HEK293 (cell line): ENCODE results near the gene C2.

Source experiments
- CTCF ChIA-PET: fragments of 350-600 bp; formaldehyde crosslinking; extraction: SDS; loops from one replicate; lab custom pipeline; 2021; ENCODE audit warnings: antibody characterized with exemption; lab: Yijun Ruan, JAX
- POLR2A ChIA-PET: fragments of 300-600 bp; formaldehyde crosslinking; extraction: SDS; loops from one replicate; lab custom pipeline; 2020; ENCODE audit warnings: antibody characterized with exemption, inconsistent platforms; lab: Yijun Ruan, JAX
- H3K27ac ChIP-seq: fragments of 200-500 bp; sonication (Bioruptor generic); 2 replicates; pipeline ENCODE4 v1.5.1; 2014; ENCODE audit warnings: low read depth, low read length, control low read depth, inconsistent platforms; ENCODE audit errors: extremely low read depth
- H3K36me3 ChIP-seq, 2 experiments: fragments of 200-500 bp in 1 of 2; sonication (Bioruptor generic) in 1 of 2; 1 replicate in 1 of 2; 2 replicates in 1 of 2; pipeline ENCODE4 v1.5.1; 2014 to 2017; ENCODE audit warnings: inconsistent platforms in 2 of 2, low read length in 2 of 2; ENCODE audit not compliant: control insufficient read depth in 2 of 2, insufficient read depth in 1 of 2
- H3K4me1 ChIP-seq: fragments of 200-500 bp; sonication (Bioruptor generic); 2 replicates; pipeline ENCODE4 v1.5.1; 2014; ENCODE audit warnings: mild to moderate bottlenecking, low read length, inconsistent platforms; ENCODE audit not compliant: control insufficient read depth, insufficient read depth
- H3K4me3 ChIP-seq: 2 replicates; pipeline ENCODE4 v1.5.1; 2011; ENCODE audit warnings: low read depth, mild to moderate bottlenecking, control low read depth, low read length, moderate library complexity
- H3K9me3 ChIP-seq: fragments of 200-500 bp; sonication (Bioruptor generic); 2 replicates; pipeline ENCODE4 v1.5.1; 2014; ENCODE audit warnings: low read depth, low read length, inconsistent platforms; ENCODE audit not compliant: control insufficient read depth, insufficient read depth
- BCL6B ChIP-seq: fragments of 450-650 bp; formaldehyde crosslinking; IDR thresholded peaks from 2 replicates; pipeline ENCODE4 v1.5.1; 2017; ENCODE audit warnings: missing biosample characterization, missing genetic modification characterization
- GLI4 ChIP-seq: fragments of 450-650 bp; formaldehyde crosslinking; IDR thresholded peaks from 2 replicates; pipeline ENCODE4 v1.5.1; 2016; ENCODE audit warnings: missing biosample characterization, missing genetic modification characterization
- REST ChIP-seq: fragments of 450-650 bp; formaldehyde crosslinking; IDR thresholded peaks from 2 replicates; pipeline ENCODE4 v1.5.1; 2016; ENCODE audit warnings: missing biosample characterization, missing genetic modification characterization
- ZBTB48 ChIP-seq: fragments of 450-650 bp; formaldehyde crosslinking; IDR thresholded peaks from 2 replicates; pipeline ENCODE4 v1.5.1; 2016; ENCODE audit warnings: missing biosample characterization, missing genetic modification characterization
- ZNF2 ChIP-seq: fragments of 450-650 bp; formaldehyde crosslinking; IDR thresholded peaks from 2 replicates; pipeline ENCODE4 v1.5.1; 2016; ENCODE audit warnings: missing biosample characterization, missing genetic modification characterization
- ZNF266 ChIP-seq: fragments of 450-650 bp; formaldehyde crosslinking; IDR thresholded peaks from 2 replicates; pipeline ENCODE4 v1.5.1; 2016; ENCODE audit warnings: missing biosample characterization, missing genetic modification characterization, low read depth
- ZNF449 ChIP-seq: fragments of 450-650 bp; formaldehyde crosslinking; IDR thresholded peaks from 2 replicates; pipeline ENCODE4 v1.5.1; 2017; ENCODE audit warnings: missing biosample characterization, mild to moderate bottlenecking, missing genetic modification characterization, moderate library complexity
- ZNF473 ChIP-seq: fragments of 450-650 bp; formaldehyde crosslinking; IDR thresholded peaks from 2 replicates; pipeline ENCODE4 v1.5.1; 2017; ENCODE audit warnings: missing biosample characterization, missing genetic modification characterization
- ZNF488 ChIP-seq: fragments of 450-650 bp; formaldehyde crosslinking; IDR thresholded peaks from 2 replicates; pipeline ENCODE4 v1.5.1; 2016; ENCODE audit warnings: missing biosample characterization, missing genetic modification characterization
- ZNF558 ChIP-seq: fragments of 450-650 bp; formaldehyde crosslinking; IDR thresholded peaks from 2 replicates; pipeline ENCODE4 v1.5.1; 2016; ENCODE audit warnings: missing biosample characterization, missing genetic modification characterization
- ZNF768 ChIP-seq: fragments of 450-650 bp; formaldehyde crosslinking; IDR thresholded peaks from 2 replicates; pipeline ENCODE4 v1.5.1; 2018; ENCODE audit warnings: missing biosample characterization, mild to moderate bottlenecking, missing genetic modification characterization
- ZNF792 ChIP-seq: fragments of 450-650 bp; formaldehyde crosslinking; IDR thresholded peaks from 2 replicates; pipeline ENCODE4 v1.5.1; 2016; ENCODE audit warnings: missing biosample characterization, missing genetic modification characterization
- TF ChIP-seq, protein P1 (sequence below): fragments of 450-650 bp; formaldehyde crosslinking; IDR thresholded peaks from 2 replicates; pipeline ENCODE4 v1.5.1; 2016; ENCODE audit warnings: missing biosample characterization, missing genetic modification characterization
- TF ChIP-seq, protein P2 (sequence below): fragments of 450-650 bp; formaldehyde crosslinking; IDR thresholded peaks from 2 replicates; pipeline ENCODE4 v1.5.1; 2017; ENCODE audit warnings: missing biosample characterization, missing genetic modification characterization

Gene C2

DNA sequence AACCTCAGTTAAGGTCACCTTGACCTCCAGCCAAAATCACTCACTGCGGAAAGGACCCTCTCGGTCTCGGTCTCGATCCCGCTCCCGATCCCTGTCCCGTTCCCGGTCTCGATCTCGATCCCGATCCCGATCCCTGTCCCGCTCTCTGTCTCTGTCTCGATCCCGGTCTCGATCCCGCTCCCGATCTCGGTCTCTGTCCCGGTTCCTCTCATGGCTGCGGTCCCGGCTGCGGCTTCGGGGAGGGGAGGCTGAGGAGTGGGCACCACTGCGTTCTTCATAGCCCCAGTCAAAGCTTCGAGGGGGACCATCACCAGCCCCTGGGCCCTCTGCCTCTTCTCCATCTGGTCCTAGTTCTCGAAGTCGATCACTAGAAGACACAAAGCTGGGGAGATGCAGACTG is 27.0 kb downstream of the C2 start:
- no peaks in the 10 kb centered on the region; the same call in 1 of the 2 replicates for H3K4me1 ChIP-seq
- ChIA-PET CTCF (interaction anchor here (0.7 kb wide), 2 partner anchors 25 to 412 kb away, joined by 3 read pairs; no protein-coding TSS in a partner anchor), POLR2A (interaction anchor here (0.6 kb wide), 1 partner anchor 36 kb away, joined by 3 read pairs; no protein-coding TSS in a partner anchor)

GRCh38 chr6:31956796-31957195 is 29.3 kb downstream of the C2 start:
- H3K36me3 ChIP-seq: peaks cover 15 to 75% of the 10 kb centered on the region in 2 experiments
- no peak overlapping the region for H3K4me3 ChIP-seq
- H3K9me3 ChIP-seq: no peaks in the 10 kb centered on the region
- H3K4me1 ChIP-seq: no peaks in the 10 kb centered on the region; the same call in 1 of the 2 replicates
- H3K27ac ChIP-seq: no peak overlapping the region
- TF ChIP-seq ZNF449 (tag by site-specific recombination) (no peak), ZNF2 (tag by site-specific recombination) (no peak), GLI4 (tag by site-specific recombination) (no peak)
- TF ChIP-seq, all 188 proteins: peak for 0
- ChIA-PET CTCF (interaction anchor here (0.7 to 1.2 kb wide), 3 partner anchors 34 to 279 kb away, joined by 3 to 4 read pairs (median 4); no protein-coding TSS in a partner anchor), POLR2A (interaction anchor here (4.8 kb wide), 1 partner anchor 15 kb away, joined by 64 read pairs; the partner anchor contains the start of gene DXO)

More for the DNA sequence above, 27.0 kb downstream of the C2 start:
- Histone ChIP-seq H3K36me3 (peaks cover 15 to 68% of the 10 kb centered on the region in 2 experiments), H3K9me3 (no peaks in the 10 kb centered on the region), H3K4me3 (no peak overlapping the region), H3K27ac (no peak overlapping the region)
- TF ChIP-seq BCL6B (tag by site-specific recombination) (no peak), ZNF488 (tag by site-specific recombination) (no peak), ZNF473 (tag by site-specific recombination) (no peak), ZNF768 (no peak), ZNF792 (tag by site-specific recombination) (no peak), ZNF558 (tag by site-specific recombination) (no peak)
- TF ChIP-seq, protein P1, sequence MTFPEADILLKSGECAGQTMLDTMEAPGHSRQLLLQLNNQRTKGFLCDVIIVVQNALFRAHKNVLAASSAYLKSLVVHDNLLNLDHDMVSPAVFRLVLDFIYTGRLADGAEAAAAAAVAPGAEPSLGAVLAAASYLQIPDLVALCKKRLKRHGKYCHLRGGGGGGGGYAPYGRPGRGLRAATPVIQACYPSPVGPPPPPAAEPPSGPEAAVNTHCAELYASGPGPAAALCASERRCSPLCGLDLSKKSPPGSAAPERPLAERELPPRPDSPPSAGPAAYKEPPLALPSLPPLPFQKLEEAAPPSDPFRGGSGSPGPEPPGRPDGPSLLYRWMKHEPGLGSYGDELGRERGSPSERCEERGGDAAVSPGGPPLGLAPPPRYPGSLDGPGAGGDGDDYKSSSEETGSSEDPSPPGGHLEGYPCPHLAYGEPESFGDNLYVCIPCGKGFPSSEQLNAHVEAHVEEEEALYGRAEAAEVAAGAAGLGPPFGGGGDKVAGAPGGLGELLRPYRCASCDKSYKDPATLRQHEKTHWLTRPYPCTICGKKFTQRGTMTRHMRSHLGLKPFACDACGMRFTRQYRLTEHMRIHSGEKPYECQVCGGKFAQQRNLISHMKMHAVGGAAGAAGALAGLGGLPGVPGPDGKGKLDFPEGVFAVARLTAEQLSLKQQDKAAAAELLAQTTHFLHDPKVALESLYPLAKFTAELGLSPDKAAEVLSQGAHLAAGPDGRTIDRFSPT: no peak

DNA sequence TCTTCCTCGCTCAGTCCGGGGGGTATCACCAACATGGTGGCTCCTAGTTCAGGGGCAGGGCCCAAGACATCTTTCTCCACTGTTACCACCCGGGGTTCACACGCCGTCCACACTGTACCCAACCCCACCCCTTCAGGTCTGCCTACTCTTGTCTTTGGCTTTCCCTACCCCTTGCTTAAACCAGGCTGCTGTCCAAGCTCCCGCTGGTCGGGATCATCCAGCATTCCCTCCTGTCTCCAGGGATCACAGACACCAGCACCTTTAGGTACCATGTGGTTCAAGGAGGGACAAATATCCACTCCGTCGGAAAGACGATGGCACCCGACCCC is 30.9 kb downstream of the C2 start:
- Histone ChIP-seq H3K4me3 (peak overlapping the region; percentile 78), H3K27ac (peak overlapping the region; percentile 39; the same call in 1 of the 2 replicates), H3K36me3 (peaks cover 15 to 75% of the 10 kb centered on the region in 2 experiments), H3K9me3 (no peaks in the 10 kb centered on the region), H3K4me1 (no peaks in the 10 kb centered on the region; the same call in 1 of the 2 replicates)
- ChIA-PET POLR2A (interaction anchor here (0.6 to 4.8 kb wide), 8 partner anchors 9 to 417 kb away, joined by 3 to 64 read pairs (median 6); partner anchors contain the start of genes DDX39B, DXO, EHMT2 and HSPA1B), CTCF (interaction anchor here (0.5 to 1.2 kb wide), 2 partner anchors 19 to 167 kb away, joined by 3 read pairs; no protein-coding TSS in a partner anchor)
- TF ChIP-seq REST (0 out of 2 replicates have a peak, but pooled peaks have one; percentile 50), ZBTB48 (tag by site-specific recombination) (peak; percentile 41; the same call in 1 of the 2 replicates), ZNF266 (tag by site-specific recombination) (no peak)
- TF ChIP-seq, protein P2, sequence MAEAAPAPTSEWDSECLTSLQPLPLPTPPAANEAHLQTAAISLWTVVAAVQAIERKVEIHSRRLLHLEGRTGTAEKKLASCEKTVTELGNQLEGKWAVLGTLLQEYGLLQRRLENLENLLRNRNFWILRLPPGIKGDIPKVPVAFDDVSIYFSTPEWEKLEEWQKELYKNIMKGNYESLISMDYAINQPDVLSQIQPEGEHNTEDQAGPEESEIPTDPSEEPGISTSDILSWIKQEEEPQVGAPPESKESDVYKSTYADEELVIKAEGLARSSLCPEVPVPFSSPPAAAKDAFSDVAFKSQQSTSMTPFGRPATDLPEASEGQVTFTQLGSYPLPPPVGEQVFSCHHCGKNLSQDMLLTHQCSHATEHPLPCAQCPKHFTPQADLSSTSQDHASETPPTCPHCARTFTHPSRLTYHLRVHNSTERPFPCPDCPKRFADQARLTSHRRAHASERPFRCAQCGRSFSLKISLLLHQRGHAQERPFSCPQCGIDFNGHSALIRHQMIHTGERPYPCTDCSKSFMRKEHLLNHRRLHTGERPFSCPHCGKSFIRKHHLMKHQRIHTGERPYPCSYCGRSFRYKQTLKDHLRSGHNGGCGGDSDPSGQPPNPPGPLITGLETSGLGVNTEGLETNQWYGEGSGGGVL (tag by site-specific recombination): peak; percentile 20; the same call in 1 of the 2 replicates
